ENCODE measurements around the gene DLG2.

The DLG2 gene

DNA sequence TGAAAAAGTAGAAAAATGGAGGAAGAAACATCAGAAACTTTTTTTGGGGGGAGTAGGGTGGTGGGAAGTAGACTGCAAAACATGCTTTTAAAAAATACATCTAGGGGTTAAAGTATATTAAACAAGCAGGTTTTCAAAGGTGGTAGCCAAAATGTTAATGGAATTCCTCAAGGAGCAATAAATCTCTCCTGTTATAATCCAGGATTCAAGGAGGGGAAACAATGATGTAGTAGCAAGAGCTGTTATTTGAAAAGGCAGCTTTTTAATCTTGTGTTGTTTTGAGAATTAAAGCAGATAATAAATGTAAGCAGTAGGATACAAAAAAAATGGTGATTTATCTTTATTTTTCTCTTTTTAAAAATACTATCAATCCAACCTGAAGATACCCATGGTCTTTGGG, 1604.4 kb downstream of the DLG2 start:
- no peak for DNase-seq

DNA sequence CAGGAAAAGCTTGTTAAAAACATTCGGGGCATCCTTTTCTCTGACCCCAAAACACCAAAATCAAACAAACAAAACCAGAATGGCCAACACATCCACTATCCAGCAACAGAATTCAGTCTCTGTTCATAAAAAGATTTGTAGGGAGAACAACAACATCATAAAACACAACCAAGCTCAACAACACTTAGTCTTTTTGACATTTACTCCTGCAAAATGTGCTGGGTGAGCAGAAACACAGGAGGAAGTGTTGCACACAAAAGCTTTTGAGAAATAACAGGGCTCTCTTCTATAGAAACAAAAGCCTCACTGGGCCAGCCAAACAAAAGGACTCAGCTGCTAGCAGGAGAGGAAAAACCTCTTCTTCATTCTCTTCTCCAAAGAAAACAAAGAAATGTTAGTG, 1604.9 kb downstream of the DLG2 start:
- DNase-seq, result no peak

DNA sequence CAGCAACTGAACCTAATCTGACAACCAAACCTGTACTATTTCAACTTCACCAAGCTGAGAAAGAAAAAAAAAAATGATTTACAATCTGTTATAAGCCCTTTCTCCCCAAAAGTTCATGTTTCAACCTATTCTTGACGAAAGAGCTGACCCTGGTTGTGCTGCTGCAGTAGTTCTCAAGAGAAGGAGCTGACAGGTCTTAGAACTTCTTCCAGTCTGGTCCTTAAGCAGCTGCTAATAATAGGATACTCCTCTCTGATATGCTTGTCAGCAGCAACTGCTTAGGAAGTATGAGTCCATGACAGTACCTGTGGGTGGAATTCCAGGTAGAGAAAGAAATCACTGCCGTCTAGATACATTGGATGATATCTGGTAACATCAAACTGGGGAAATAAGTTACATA, 1605.9 kb downstream of the DLG2 start:
- DNase-seq, result no peak

- DNase-seq, result no peak
Measured at GRCh38 chr11:84019571-84020194, 1607.5 kb downstream of the DLG2 start.

GRCh38 chr11:84014539-84014938, 1612.6 kb downstream of the DLG2 start:
- DNase-seq, result no peak

DNA sequence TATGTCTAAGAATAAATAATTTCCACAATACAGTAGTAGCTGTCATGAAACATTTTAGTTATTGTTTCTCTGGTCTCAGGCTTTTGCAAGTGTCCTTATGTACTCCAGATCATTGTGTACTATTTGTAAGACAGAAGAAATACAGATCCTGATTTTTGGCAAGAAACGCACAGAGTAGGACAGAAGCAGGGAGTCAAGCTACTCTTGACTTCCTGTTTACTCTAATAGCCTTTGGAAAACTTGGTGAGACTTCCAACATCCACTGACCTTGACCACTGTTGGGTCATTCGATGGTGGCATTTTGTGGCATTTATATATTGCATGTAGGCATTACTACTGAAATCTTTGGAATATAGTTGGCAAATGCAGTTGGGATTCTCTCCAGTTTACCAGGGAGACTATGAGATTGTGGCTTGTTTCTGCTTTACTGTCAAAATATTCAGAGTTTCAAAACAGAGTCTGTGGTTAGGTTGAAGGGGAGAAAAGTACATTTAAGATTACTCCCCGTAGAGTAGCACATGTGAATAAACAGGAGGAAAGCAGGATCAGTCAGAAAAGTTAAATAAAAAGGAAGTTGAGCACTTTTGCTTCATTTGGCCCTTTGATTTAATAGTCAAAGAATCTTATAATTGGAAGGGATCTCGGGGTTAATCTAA, 1614.8 kb downstream of the DLG2 start:
- DNase-seq, result no peak

DNA sequence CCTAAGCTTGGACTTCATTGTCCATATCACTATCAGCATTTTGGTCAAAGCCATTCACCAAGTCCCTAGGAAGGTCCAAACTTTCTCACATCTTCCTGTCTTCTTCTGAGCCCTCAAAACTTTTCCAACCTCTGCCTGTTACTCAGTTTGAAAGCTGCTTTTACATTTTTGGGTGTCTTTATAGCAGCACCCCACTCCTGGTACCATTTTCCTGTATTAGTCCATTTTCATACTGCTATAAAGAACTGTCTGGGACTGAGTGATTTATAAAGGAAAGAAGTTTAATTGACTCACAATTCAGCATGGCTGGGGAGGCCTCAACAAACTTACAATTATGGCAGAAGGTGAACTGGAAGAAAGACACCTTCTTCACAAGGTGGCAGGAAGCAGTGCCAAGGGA, 1624.0 kb downstream of the DLG2 start:
- DNase-seq, result no peak

- DNase-seq, result no peak
Measured at GRCh38 chr11:83998921-83999320, 1628.2 kb downstream of the DLG2 start.

GRCh38 chr11:83990160-83990733, 1636.9 kb downstream of the DLG2 start:
- DNase-seq, result no peak

DNA sequence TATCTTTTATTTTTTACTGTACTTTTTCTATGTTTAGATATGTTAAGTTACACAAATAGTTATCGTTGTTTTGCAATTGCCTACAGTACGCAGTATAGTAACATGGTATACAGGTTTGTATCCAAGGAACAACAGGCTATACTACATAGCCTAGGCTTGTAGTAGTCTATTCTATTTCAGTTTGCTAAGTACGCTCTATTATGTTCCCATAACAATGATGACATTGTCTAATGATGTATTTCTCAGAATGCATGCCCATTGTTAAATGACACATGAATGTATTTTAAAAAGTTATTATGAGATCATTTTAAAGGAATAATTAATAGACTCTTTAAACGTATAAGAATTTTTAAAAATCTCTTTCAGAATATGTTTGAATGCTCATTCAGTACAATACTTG, 1644.3 kb downstream of the DLG2 start:
- DNase-seq, result no peak

- no peak for DNase-seq
Measured at GRCh38 chr11:83979593-83979992, 1647.6 kb downstream of the DLG2 start.

DNA sequence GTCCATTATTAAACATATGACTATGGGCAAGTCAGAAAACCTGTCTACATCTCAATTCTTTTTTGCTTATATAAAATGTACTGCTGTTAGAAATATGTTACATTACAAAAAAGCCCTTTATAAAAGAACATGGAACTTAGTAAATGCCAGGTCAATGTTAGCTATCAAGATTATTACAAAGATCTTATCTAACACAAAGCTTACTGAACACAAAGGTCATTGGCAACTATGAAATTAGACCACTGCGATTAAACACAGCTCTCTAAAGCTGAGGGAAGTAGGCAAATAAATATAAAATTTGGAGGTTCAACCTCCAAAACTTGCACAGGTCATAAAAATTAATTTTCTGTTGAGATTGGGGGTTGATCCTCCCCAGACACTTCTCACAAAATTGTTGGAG, 1648.2 kb downstream of the DLG2 start:
- DNase-seq, result no peak

GRCh38 chr11:83976086-83976485, 1651.1 kb downstream of the DLG2 start:
- DNase-seq, result no peak

DNA sequence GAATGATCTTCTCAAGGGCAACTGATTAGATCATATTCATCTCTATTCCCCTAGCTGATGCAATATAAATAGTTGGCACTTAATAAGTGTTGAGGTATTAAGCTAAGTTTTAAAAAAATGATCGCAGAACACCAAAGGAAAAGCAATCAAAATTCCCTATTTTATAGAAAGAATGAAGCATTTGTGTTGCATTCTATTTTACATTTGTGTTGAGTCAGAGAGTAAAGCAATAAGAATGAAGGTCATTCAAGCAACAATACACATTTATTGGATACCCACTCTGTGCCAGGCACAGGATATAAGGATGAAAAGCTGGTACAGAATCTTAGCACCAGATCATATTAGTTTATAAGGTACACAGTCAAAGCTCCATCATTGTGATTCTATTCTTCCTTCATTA, 1654.6 kb downstream of the DLG2 start:
- no peak for DNase-seq

DNA sequence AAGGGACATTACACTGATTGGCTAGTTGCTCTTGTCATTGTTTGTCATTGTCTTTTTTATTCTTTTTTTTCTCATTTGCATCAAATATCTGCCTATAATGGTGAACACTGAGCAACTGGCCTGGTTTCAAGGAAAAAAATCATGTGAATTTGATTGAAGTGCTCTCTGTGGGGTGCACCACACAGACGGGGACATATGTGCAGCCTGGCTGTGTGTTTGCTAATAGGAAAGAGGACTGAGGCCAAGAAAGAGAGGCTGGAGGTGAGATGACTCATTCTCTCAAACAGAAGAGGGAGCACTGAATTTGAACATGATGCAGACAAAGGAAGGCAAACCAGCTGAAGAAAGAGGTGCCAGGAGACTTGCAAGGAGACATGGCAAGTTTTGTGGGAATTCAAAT, 1656.1 kb downstream of the DLG2 start:
- DNase-seq, result no peak

- no peak for DNase-seq
Measured at GRCh38 chr11:83970061-83970671, 1657.0 kb downstream of the DLG2 start.

- DNase-seq, result no peak
Measured at GRCh38 chr11:83957038-83957900, 1669.9 kb downstream of the DLG2 start.

DNA sequence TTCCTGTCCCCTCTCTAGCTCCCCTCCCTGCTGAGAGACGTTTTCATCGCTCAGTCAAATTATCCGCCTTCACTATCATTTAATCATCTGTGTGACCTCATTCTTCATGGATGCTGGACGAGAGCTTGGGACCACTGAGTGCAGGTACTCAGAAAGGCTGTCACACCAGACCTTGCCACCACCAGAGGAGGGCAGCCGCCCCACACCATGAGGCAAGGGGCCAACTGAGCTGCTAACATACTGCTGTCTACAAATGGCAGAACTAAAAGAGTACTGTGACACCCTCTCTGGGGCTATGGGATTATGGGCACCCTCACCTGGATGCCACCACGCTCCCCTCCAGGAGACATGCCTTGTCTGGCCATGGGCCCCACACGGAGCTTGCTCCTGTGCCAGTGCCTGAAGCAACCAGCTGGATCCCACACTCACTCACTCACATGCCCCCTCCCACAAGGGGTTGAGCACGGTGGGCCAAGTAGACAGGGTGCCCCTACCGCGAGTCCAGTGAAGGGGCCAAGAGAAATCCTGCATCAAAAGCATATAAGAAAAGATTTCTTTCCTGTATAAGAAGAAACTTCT, 1670.9 kb downstream of the DLG2 start:
- DNase-seq, result no peak

DNA sequence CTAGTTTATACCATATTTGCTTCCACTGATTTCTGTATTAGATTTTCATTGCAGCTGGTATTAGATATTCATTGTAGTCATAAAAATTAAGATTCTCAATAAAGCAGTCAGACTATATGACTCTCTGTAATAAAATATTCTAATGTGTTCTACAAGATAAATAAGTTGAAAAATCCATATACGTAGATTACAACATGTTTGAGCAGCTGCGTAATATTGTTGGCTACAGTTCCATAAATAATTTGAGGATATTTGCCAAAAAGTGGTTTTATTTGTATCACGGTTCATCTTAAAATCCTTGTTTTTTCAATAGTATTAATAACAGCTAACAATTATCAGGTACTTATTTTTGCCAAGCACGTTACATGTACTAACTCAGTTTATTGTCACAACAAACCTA, 1672.4 kb downstream of the DLG2 start:
- DNase-seq, result no peak

GRCh38 chr11:83951521-83951920, 1675.6 kb downstream of the DLG2 start:
- no peak for DNase-seq

GRCh38 chr11:83948200-83948599, 1678.9 kb downstream of the DLG2 start:
- no peak for DNase-seq

DNA sequence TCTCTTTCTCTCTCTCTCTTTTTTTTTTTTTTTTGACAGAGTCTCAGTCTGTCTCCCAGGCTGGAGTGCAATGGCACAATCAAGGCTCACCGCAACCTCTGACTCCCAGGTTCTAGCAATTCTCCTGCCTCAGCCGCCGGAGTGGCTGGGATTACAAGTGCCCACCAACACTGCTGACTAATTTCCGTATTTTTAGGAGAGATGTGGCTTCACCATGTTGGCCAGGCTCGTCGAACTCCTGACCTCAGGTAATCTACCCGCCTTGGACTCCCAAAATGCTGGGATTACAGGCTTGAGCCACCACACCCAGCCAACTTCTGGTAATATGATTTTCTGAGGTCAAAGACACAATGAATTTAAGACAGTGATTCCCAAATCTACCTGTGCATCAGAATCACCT, 1681.2 kb downstream of the DLG2 start:
- DNase-seq, result no peak

GRCh38 chr11:83941050-83941449, 1686.1 kb downstream of the DLG2 start:
- no peak for DNase-seq

All from NK-92 treated with Interleukin-12 subunit alpha and Interleukin-12 subunit beta, amount 100 ng/mL, for 24 hours (cell line).